Lower lobe of right lung (tissue), 2 donors: ENCODE results near the gene COPB2. TPM values are rescaled to one million over a fixed set of nuclear protein-coding genes. Genes with fewer than 3 reads are reported as not detected.

Experiments
- ATAC-seq, 2 donors: fragments of 200-7000 bp; cut with Tn5 transposase; one replicate each; pipeline ENCODE4 v1.9.1; 2020 to 2022; ENCODE audit warnings: mild to moderate bottlenecking in 2 of 2, moderate library complexity in 2 of 2
- DNase-seq: peaks from one replicate; pipeline ENCODE4 v3.0.0-alpha.2; 2020
- H3K27ac ChIP-seq: fragments of 200-600 bp; one replicate; pipeline ENCODE4 v1.8.0; 2022
- H3K27me3 ChIP-seq: fragments of 200-600 bp; one replicate; pipeline ENCODE4 v1.8.0; 2022; ENCODE audit warnings: low read depth
- H3K36me3 ChIP-seq: fragments of 200-600 bp; one replicate; pipeline ENCODE4 v1.8.0; 2022; ENCODE audit warnings: mild to moderate bottlenecking
- H3K4me1 ChIP-seq: fragments of 200-600 bp; one replicate; pipeline ENCODE4 v1.8.0; 2022
- H3K4me3 ChIP-seq: fragments of 200-600 bp; one replicate; pipeline ENCODE4 v1.8.0; 2022; ENCODE audit warnings: mild to moderate bottlenecking
- H3K9me3 ChIP-seq: fragments of 200-600 bp; one replicate; pipeline ENCODE4 v1.8.0; 2022
- CTCF ChIP-seq: fragments of 200-600 bp; IDR thresholded peaks from one replicate; pipeline ENCODE4 v1.8.0; 2022; ENCODE audit warnings: antibody characterized with exemption, mild to moderate bottlenecking
- intact Hi-C: fragments of 100-400 bp; cut with DNase I; formaldehyde crosslinking; loops from one replicate; pipeline ENCODE4 v1.11.0; 2022
- total RNA-seq: library from RNA; stranded (reverse); fragmentation: NEBNext Ultra II Directional; extraction: Animal tissue kit (Norgen Biotek cat#: 25700); gene quantifications from one replicate; pipeline ENCODE4 v1.2.1, GENCODE V29; 2021
- donor health status: DM: no; HTN: yes; CAD: no; lungs with severe emphysema.

COPB2 gene
- total RNA-seq, 1 donor from 2014 or later: 109 TPM

DNA sequence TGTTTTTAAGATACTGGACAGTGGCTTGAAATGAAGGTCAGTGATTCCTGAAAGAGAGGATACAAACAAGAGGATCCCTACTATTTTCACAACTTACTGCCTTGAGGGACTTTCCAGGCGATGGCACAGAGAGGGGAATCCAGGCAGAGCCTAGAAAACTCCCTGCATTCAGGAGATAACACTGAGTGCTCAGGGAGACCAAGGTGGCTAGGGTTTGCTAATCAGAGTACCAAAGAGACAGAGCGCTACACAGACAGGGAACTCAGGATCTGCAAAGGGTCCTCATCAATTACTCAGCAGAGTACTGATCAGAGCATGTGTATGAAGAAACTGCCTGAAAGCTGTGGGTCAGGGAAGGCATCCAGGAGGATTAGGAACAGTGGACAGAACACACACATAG, 57.4 kb downstream of the COPB2 start:
- intact Hi-C loops: no loop called here
- no peaks in the 10 kb centered on the region for H3K9me3 ChIP-seq
- ATAC-seq (no peak), DNase-seq (no peak)
- peaks cover 6% of the 10 kb centered on the region for H3K4me1 ChIP-seq
- no peak for TF ChIP-seq CTCF
- H3K36me3 ChIP-seq: no peaks in the 10 kb centered on the region
- no peak overlapping the region for H3K27ac ChIP-seq
- H3K4me3 ChIP-seq: no peak overlapping the region
- peaks cover 26% of the 10 kb centered on the region for H3K27me3 ChIP-seq

GRCh38 chr3:139329364-139329850, 60.0 kb downstream of the COPB2 start:
- H3K27ac ChIP-seq: no peak overlapping the region
- no peaks in the 10 kb centered on the region for H3K36me3 ChIP-seq
- peaks cover 26% of the 10 kb centered on the region for H3K27me3 ChIP-seq
- peak; percentile 92 for DNase-seq
- ATAC-seq: peak; percentile 98 to 99
- TF ChIP-seq CTCF: peak; percentile 99
- intact Hi-C loops: loop anchor here (5.0 kb wide), 1 partner anchor 217 kb away; no protein-coding TSS in a partner anchor
- H3K9me3 ChIP-seq: no peaks in the 10 kb centered on the region
- H3K4me3 ChIP-seq: peak overlapping the region; percentile 17
- H3K4me1 ChIP-seq: peaks cover 6% of the 10 kb centered on the region

DNA sequence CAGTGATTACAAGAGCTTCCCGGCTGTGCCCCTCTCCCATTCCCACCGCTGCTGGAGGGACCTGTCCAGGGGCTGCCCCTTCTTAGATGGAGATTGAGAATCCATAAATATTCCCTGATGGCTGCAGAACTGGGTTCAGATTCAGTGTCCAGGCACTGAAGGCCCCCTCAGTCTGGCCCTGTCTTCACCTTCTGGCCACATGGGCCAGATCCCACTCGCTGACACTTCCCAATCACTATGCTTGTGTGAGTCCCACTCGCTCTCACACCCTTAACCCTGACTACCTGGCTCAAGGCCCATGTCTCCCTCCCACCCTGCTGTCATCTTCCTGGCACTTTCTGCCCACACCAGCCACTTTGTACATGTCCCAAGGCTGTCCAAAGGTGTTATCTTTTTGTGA, 61.1 kb downstream of the COPB2 start:
- no peaks in the 10 kb centered on the region for H3K9me3 ChIP-seq
- H3K4me3 ChIP-seq: no peak overlapping the region
- no peak for TF ChIP-seq CTCF
- no peak overlapping the region for H3K27ac ChIP-seq
- peaks cover 26% of the 10 kb centered on the region for H3K27me3 ChIP-seq
- ATAC-seq (no peak), DNase-seq (no peak)
- no peaks in the 10 kb centered on the region for H3K36me3 ChIP-seq
- H3K4me1 ChIP-seq: peaks cover 6% of the 10 kb centered on the region
- intact Hi-C loops: loop anchor here (5.0 kb wide), 1 partner anchor 216 kb away; no protein-coding TSS in a partner anchor

DNA sequence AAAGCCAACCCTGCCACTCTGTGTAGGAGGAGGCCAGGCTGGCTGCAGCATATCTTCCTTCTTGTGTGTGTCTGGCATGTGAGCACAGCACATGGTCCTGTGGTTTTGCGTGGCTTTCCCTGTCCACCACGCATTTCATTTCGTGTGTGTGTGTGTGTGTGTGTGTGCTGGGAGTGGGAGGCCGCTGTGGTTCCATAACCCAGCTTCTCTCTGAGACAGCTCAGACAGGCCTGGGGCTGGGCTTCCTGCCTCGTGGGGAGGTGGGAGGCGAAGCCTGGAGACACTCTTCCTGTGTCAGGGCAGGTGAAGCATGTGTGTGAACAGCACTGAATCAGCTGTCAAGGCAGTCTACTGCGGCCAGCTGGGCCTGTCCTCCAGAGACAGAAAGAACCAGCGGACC, 61.6 kb downstream of the COPB2 start:
- intact Hi-C loops: loop anchor here (5.0 kb wide), 1 partner anchor 216 kb away; no protein-coding TSS in a partner anchor
- DNase-seq: no peak

DNA sequence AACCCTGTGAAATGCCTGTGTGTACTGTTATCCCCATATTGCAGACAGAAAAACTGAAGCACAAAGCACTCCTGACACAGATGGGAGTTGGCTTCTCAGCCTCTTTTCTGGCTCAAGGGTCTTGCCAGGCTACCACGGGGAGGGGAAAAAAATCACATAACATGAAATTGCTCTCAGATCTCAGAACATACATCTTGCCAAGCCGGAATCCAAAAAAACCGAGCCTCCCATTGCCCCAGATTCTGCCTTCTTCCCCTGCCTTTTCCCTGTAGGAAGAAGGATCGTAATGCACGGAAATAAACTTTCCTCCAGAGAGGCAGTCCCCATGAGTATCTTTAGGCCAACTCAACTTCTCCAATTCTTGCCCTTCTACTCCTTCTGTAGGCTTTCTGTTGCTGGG, 62.2 kb downstream of the COPB2 start:
- no peaks in the 10 kb centered on the region for H3K9me3 ChIP-seq
- no peak overlapping the region for H3K27ac ChIP-seq
- H3K27me3 ChIP-seq: peaks cover 25% of the 10 kb centered on the region
- no peak overlapping the region for H3K4me3 ChIP-seq
- ATAC-seq: no peak
- intact Hi-C loops: loop anchor here (5.0 kb wide), 1 partner anchor 215 kb away; no protein-coding TSS in a partner anchor
- no peak for DNase-seq
- no peak for TF ChIP-seq CTCF
- H3K36me3 ChIP-seq: no peaks in the 10 kb centered on the region
- peaks cover 6% of the 10 kb centered on the region for H3K4me1 ChIP-seq

More for the DNA sequence above, 61.6 kb downstream of the COPB2 start:
- H3K4me3 ChIP-seq: no peak overlapping the region
- no peak overlapping the region for H3K27ac ChIP-seq
- no peaks in the 10 kb centered on the region for H3K36me3 ChIP-seq
- TF ChIP-seq CTCF: no peak
- H3K4me1 ChIP-seq: peaks cover 6% of the 10 kb centered on the region
- H3K27me3 ChIP-seq: peaks cover 26% of the 10 kb centered on the region
- ATAC-seq: no peak
- H3K9me3 ChIP-seq: no peaks in the 10 kb centered on the region
